ENCODE results near the gene PSMD1.

GRCh38 chr2:231127480-231127879 lies 70.8 kb downstream of the PSMD1 start:
- TF ChIP-seq GLIS2 (tag by site-specific recombination; IDR thresholded peaks at IDR 0.05), result no peak
- no peak for TF ChIP-seq ZNF529 (tag by site-specific recombination; IDR thresholded peaks at IDR 0.05; ENCODE audit: insufficient replicate concordance)
- TF ChIP-seq, protein P1, sequence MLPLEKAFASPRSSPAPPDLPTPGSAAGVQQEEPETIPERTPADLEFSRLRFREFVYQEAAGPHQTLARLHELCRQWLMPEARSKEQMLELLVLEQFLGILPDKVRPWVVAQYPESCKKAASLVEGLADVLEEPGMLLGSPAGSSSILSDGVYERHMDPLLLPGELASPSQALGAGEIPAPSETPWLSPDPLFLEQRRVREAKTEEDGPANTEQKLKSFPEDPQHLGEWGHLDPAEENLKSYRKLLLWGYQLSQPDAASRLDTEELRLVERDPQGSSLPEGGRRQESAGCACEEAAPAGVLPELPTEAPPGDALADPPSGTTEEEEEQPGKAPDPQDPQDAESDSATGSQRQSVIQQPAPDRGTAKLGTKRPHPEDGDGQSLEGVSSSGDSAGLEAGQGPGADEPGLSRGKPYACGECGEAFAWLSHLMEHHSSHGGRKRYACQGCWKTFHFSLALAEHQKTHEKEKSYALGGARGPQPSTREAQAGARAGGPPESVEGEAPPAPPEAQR (tag by site-specific recombination; IDR thresholded peaks at IDR 0.05), result no peak
- no peak for TF ChIP-seq CTCF (tag by site-specific recombination; IDR thresholded peaks at IDR 0.05)
- TF ChIP-seq, protein P2, sequence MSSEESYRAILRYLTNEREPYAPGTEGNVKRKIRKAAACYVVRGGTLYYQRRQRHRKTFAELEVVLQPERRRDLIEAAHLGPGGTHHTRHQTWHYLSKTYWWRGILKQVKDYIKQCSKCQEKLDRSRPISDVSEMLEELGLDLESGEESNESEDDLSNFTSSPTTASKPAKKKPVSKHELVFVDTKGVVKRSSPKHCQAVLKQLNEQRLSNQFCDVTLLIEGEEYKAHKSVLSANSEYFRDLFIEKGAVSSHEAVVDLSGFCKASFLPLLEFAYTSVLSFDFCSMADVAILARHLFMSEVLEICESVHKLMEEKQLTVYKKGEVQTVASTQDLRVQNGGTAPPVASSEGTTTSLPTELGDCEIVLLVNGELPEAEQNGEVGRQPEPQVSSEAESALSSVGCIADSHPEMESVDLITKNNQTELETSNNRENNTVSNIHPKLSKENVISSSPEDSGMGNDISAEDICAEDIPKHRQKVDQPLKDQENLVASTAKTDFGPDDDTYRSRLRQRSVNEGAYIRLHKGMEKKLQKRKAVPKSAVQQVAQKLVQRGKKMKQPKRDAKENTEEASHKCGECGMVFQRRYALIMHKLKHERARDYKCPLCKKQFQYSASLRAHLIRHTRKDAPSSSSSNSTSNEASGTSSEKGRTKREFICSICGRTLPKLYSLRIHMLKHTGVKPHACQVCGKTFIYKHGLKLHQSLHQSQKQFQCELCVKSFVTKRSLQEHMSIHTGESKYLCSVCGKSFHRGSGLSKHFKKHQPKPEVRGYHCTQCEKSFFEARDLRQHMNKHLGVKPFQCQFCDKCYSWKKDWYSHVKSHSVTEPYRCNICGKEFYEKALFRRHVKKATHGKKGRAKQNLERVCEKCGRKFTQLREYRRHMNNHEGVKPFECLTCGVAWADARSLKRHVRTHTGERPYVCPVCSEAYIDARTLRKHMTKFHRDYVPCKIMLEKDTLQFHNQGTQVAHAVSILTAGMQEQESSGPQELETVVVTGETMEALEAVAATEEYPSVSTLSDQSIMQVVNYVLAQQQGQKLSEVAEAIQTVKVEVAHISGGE (tag by site-specific recombination; conservative IDR thresholded peaks at IDR 0.05; ENCODE audit: low read depth), result no peak
